HepG2 (cell line): ENCODE data around the gene SLC7A10. TPM values are rescaled to one million over a fixed set of nuclear protein-coding genes. Genes with fewer than 3 reads are reported as not detected.
A peak's percentile ranks its signal among the peaks of the same experiment; 100 is the strongest.

Experiments
- HOXA5 ChIP-seq: sonication (generic); formaldehyde crosslinking; IDR thresholded peaks from 2 replicates; pipeline ENCODE4 v1.4.0; 2020; ENCODE audit warnings: missing genetic modification reagents
- IKZF5 ChIP-seq: IDR thresholded peaks from 2 replicates; pipeline ENCODE4 v1.6.1; 2018; ENCODE audit warnings: missing genetic modification reagents, mild to moderate bottlenecking, missing compliant biosample characterization
- YEATS2 ChIP-seq: sonication (generic); formaldehyde crosslinking; IDR thresholded peaks from 2 replicates; pipeline ENCODE4 v1.4.0; 2020; ENCODE audit warnings: missing genetic modification reagents, borderline replicate concordance
- ZBTB44 ChIP-seq: sonication (generic); formaldehyde crosslinking; IDR thresholded peaks from 2 replicates; pipeline ENCODE4 v1.4.0; 2020; ENCODE audit warnings: missing genetic modification reagents
- ZFX ChIP-seq: sonication (generic); formaldehyde crosslinking; IDR thresholded peaks from 2 replicates; pipeline ENCODE4 v1.4.0; 2020; ENCODE audit warnings: mild to moderate bottlenecking, low read depth, missing genetic modification reagents, moderate library complexity
- ZNF225 ChIP-seq: sonication (generic); formaldehyde crosslinking; IDR thresholded peaks from 2 replicates; pipeline ENCODE4 v1.4.0; 2020; ENCODE audit warnings: mild to moderate bottlenecking, missing genetic modification reagents
- ZNF235 ChIP-seq: sonication (generic); formaldehyde crosslinking; IDR thresholded peaks from 2 replicates; pipeline ENCODE4 v1.8.1; 2023; ENCODE audit warnings: mild to moderate bottlenecking, missing genetic modification reagents, borderline replicate concordance
- ZNF607 ChIP-seq: sonication (generic); formaldehyde crosslinking; IDR thresholded peaks from 2 replicates; pipeline ENCODE4 v1.5.1; 2020; ENCODE audit warnings: missing genetic modification reagents, mild to moderate bottlenecking, borderline replicate concordance
- polyA plus RNA-seq, 8 experiments: library from polyadenylated mRNA; depleted of rRNA in 3 of 8; stranded (reverse) in 7 of 8; unstranded in 1 of 8; fragments of >200 nt; fragmentation: Illumina TruSeq in 4 of 8; extraction: Trizol in 4 of 8; gene quantifications; 2 replicates each; pipeline versions ENCODE4 v1.2.1 to v1.2.3, GENCODE V29; 2011 to 2016; ENCODE audit warnings: low read depth in 4 of 8, missing spikeins in 1 of 8, mixed read lengths in 1 of 8; ENCODE audit not compliant: insufficient read depth in 1 of 8
- total RNA-seq, 5 experiments: library from RNA; depleted of rRNA; stranded (reverse); fragments of >200 nt; fragmentation: Illumina TruSeq; extraction: Trizol; gene quantifications; 2 replicates each; pipeline ENCODE4 v1.2.3, GENCODE V29; 2016; ENCODE audit warnings: low read depth in 1 of 5
- TF ChIP-seq, protein P1 (sequence below): sonication (generic); formaldehyde crosslinking; IDR thresholded peaks from 2 replicates; pipeline ENCODE4 v1.4.0; 2020; ENCODE audit warnings: mild to moderate bottlenecking, missing genetic modification reagents, borderline replicate concordance
- TF ChIP-seq, protein P2 (sequence below): sonication (generic); formaldehyde crosslinking; conservative IDR thresholded peaks from 2 replicates; pipeline ENCODE4 v1.4.0; 2020; ENCODE audit warnings: mild to moderate bottlenecking, missing genetic modification reagents, moderate library complexity
- TF ChIP-seq, protein P3 (sequence below): IDR thresholded peaks from 2 replicates; pipeline ENCODE4 v1.6.1; 2016; ENCODE audit warnings: control low read depth

Gene SLC7A10
- total and polyA plus RNA-seq, 2 of the 13 experiments (the other 11 are each of a cell fraction or from before 2014, with no cell fraction given) = 1.1 to 2.2 TPM

GRCh38 chr19:33176670-33177416 lies 48.8 kb downstream of the SLC7A10 start (continued):
- TF ChIP-seq, protein P1, sequence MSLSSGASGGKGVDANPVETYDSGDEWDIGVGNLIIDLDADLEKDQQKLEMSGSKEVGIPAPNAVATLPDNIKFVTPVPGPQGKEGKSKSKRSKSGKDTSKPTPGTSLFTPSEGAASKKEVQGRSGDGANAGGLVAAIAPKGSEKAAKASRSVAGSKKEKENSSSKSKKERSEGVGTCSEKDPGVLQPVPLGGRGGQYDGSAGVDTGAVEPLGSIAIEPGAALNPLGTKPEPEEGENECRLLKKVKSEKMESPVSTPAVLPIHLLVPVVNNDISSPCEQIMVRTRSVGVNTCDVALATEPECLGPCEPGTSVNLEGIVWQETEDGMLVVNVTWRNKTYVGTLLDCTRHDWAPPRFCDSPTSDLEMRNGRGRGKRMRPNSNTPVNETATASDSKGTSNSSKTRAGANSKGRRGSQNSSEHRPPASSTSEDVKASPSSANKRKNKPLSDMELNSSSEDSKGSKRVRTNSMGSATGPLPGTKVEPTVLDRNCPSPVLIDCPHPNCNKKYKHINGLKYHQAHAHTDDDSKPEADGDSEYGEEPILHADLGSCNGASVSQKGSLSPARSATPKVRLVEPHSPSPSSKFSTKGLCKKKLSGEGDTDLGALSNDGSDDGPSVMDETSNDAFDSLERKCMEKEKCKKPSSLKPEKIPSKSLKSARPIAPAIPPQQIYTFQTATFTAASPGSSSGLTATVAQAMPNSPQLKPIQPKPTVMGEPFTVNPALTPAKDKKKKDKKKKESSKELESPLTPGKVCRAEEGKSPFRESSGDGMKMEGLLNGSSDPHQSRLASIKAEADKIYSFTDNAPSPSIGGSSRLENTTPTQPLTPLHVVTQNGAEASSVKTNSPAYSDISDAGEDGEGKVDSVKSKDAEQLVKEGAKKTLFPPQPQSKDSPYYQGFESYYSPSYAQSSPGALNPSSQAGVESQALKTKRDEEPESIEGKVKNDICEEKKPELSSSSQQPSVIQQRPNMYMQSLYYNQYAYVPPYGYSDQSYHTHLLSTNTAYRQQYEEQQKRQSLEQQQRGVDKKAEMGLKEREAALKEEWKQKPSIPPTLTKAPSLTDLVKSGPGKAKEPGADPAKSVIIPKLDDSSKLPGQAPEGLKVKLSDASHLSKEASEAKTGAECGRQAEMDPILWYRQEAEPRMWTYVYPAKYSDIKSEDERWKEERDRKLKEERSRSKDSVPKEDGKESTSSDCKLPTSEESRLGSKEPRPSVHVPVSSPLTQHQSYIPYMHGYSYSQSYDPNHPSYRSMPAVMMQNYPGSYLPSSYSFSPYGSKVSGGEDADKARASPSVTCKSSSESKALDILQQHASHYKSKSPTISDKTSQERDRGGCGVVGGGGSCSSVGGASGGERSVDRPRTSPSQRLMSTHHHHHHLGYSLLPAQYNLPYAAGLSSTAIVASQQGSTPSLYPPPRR (CRISPR knock-in tag) = peak; percentile 37; the same call in 1 of the 2 replicates
- TF ChIP-seq, protein P2, sequence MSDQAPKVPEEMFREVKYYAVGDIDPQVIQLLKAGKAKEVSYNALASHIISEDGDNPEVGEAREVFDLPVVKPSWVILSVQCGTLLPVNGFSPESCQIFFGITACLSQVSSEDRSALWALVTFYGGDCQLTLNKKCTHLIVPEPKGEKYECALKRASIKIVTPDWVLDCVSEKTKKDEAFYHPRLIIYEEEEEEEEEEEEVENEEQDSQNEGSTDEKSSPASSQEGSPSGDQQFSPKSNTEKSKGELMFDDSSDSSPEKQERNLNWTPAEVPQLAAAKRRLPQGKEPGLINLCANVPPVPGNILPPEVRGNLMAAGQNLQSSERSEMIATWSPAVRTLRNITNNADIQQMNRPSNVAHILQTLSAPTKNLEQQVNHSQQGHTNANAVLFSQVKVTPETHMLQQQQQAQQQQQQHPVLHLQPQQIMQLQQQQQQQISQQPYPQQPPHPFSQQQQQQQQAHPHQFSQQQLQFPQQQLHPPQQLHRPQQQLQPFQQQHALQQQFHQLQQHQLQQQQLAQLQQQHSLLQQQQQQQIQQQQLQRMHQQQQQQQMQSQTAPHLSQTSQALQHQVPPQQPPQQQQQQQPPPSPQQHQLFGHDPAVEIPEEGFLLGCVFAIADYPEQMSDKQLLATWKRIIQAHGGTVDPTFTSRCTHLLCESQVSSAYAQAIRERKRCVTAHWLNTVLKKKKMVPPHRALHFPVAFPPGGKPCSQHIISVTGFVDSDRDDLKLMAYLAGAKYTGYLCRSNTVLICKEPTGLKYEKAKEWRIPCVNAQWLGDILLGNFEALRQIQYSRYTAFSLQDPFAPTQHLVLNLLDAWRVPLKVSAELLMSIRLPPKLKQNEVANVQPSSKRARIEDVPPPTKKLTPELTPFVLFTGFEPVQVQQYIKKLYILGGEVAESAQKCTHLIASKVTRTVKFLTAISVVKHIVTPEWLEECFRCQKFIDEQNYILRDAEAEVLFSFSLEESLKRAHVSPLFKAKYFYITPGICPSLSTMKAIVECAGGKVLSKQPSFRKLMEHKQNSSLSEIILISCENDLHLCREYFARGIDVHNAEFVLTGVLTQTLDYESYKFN (CRISPR knock-in tag) = peak; percentile 86
- TF ChIP-seq IKZF5 (CRISPR knock-in tag) (peak; percentile 74; the same call in 1 of the 2 replicates), HOXA5 (peak; percentile 91; the same call in 1 of the 2 replicates), ZNF235 (CRISPR knock-in tag) (peak; percentile 36; the same call in 1 of the 2 replicates), ZNF225 (CRISPR knock-in tag) (no peak), ZBTB44 (CRISPR knock-in tag) (no peak), YEATS2 (CRISPR knock-in tag) (peak; percentile 68; the same call in 1 of the 2 replicates), ZFX (CRISPR knock-in tag) (peak; percentile 85), ZNF607 (CRISPR knock-in tag) (0 out of 2 replicates have a peak, but pooled peaks have one; percentile 71)
- TF ChIP-seq, protein P3, sequence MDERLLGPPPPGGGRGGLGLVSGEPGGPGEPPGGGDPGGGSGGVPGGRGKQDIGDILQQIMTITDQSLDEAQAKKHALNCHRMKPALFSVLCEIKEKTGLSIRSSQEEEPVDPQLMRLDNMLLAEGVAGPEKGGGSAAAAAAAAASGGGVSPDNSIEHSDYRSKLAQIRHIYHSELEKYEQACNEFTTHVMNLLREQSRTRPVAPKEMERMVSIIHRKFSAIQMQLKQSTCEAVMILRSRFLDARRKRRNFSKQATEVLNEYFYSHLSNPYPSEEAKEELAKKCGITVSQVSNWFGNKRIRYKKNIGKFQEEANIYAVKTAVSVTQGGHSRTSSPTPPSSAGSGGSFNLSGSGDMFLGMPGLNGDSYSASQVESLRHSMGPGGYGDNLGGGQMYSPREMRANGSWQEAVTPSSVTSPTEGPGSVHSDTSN (CRISPR knock-in tag) = no peak
